HG02840 (cell line): ENCODE measurements around the gene KIF20B.

ENCODE experiments used
- ATAC-seq: cut with Tn5 transposase; IDR thresholded peaks from one replicate; pipeline ENCODE4 v1.9.1; 2021; ENCODE audit warnings: mild to moderate bottlenecking, moderate library complexity, moderate number of reproducible peaks; ENCODE audit not compliant: unreplicated experiment, low FRiP score

The KIF20B gene

GRCh38 chr10:89701242-89702120 lies at the start of gene KIF20B:
Gene KIF20B, plus strand, starts transcription at chr10:89701590. Its CDS starts 3,705 bp downstream, at chr10:89705295.
- peak; percentile 98 for ATAC-seq

- ATAC-seq = no peak
These were observed 49.3 kb upstream of the KIF20B start for GRCh38 chr10:89651916-89652573.

- no peak for ATAC-seq
These were observed 48.5 kb upstream of the KIF20B start for GRCh38 chr10:89652806-89653370.

- peak; percentile 55 for ATAC-seq
These were observed 48.0 kb upstream of the KIF20B start for GRCh38 chr10:89653410-89653869.

- no peak for ATAC-seq
These were observed 45.7 kb upstream of the KIF20B start for GRCh38 chr10:89655722-89656121.

- ATAC-seq = no peak
These were observed 44.1 kb upstream of the KIF20B start for GRCh38 chr10:89657302-89657701.

GRCh38 chr10:89659143-89660131 lies 42.0 kb upstream of the KIF20B start:
- ATAC-seq = no peak

- no peak for ATAC-seq
These were observed 38.8 kb upstream of the KIF20B start for GRCh38 chr10:89662596-89662995.

- no peak for ATAC-seq
These were observed 38.2 kb upstream of the KIF20B start for GRCh38 chr10:89663144-89663543.

GRCh38 chr10:89664203-89664602 lies 37.2 kb upstream of the KIF20B start:
- ATAC-seq = no peak

- no peak for ATAC-seq
These were observed 36.1 kb upstream of the KIF20B start for GRCh38 chr10:89665302-89665701.

GRCh38 chr10:89666138-89666537 lies 35.3 kb upstream of the KIF20B start:
- ATAC-seq = no peak

- ATAC-seq = no peak
These were observed 32.9 kb upstream of the KIF20B start for GRCh38 chr10:89668386-89669071.

GRCh38 chr10:89669985-89670384 lies 31.4 kb upstream of the KIF20B start:
- no peak for ATAC-seq

GRCh38 chr10:89670926-89671325 lies 30.5 kb upstream of the KIF20B start:
- ATAC-seq = no peak

GRCh38 chr10:89677341-89677740 lies 24.0 kb upstream of the KIF20B start:
- ATAC-seq = no peak

GRCh38 chr10:89679986-89680385 lies 21.4 kb upstream of the KIF20B start:
- ATAC-seq = no peak

GRCh38 chr10:89683883-89684282 lies 17.5 kb upstream of the KIF20B start:
- ATAC-seq = no peak

- ATAC-seq = no peak
These were observed 16.8 kb upstream of the KIF20B start for GRCh38 chr10:89684604-89685003.

GRCh38 chr10:89685936-89686335 lies 15.5 kb upstream of the KIF20B start:
- no peak for ATAC-seq
